Measurements from ENCODE around the gene PLAAT5.
A peak's percentile ranks its signal among the peaks of the same experiment; 100 is the strongest.

GRCh38 chr11:63502252-63502820, 11.4 kb upstream of the PLAAT5 start:
- TF ChIP-seq CTCF (IDR thresholded peaks at IDR 0.05; ENCODE audit: insufficient read depth, low read length) (no peak), POLR2AphosphoS5 (IDR thresholded peaks at IDR 0.05; ENCODE audit: low read depth) (peak; percentile 54; the same call in 1 of the 2 replicates)

Measured in HL-60 (cell line).